GM10266 (cell line): Measurements from ENCODE around the gene KDM2A.
"Not testable (repeated sequence)": the region's sequence is repeated elsewhere in the genome, so short reads cannot be mapped to it uniquely, and the experiment has no call there.

Experiments
- DNase-seq: peaks from one replicate; pipeline ENCODE4 v3.0.0; 2012; ENCODE audit errors: extremely low spot score
- CTCF ChIP-seq: IDR thresholded peaks from 2 replicates; pipeline ENCODE4 v1.5.1; 2012; ENCODE audit warnings: mild to moderate bottlenecking, low read depth; ENCODE audit not compliant: control insufficient read depth, insufficient read depth; ENCODE audit errors: missing control alignments

Gene KDM2A

GRCh38 chr11:67177399-67178281, 58.6 kb downstream of the KDM2A start:
- no peak for TF ChIP-seq CTCF
- DNase-seq = no peak

- no peak for TF ChIP-seq CTCF
Observed at GRCh38 chr11:67178421-67178820, 59.4 kb downstream of the KDM2A start.

GRCh38 chr11:67178878-67179277, 59.8 kb downstream of the KDM2A start:
- TF ChIP-seq CTCF = no peak
- DNase-seq = no peak

More at GRCh38 chr11:67178421-67178820, 59.4 kb downstream of the KDM2A start:
- DNase-seq = no peak

GRCh38 chr11:67179892-67180490, 60.9 kb downstream of the KDM2A start:
- DNase-seq = no peak

GRCh38 chr11:67194096-67194495, 75.0 kb downstream of the KDM2A start:
- no peak for DNase-seq
- no peak for TF ChIP-seq CTCF

More at GRCh38 chr11:67179892-67180490, 60.9 kb downstream of the KDM2A start:
- no peak for TF ChIP-seq CTCF

- no peak for TF ChIP-seq CTCF
- DNase-seq = no peak
Observed at GRCh38 chr11:67195971-67196456, 77.0 kb downstream of the KDM2A start.

GRCh38 chr11:67197606-67198005, 78.5 kb downstream of the KDM2A start:
- no peak for TF ChIP-seq CTCF
- no peak for DNase-seq

GRCh38 chr11:67198781-67199180, 79.7 kb downstream of the KDM2A start:
- DNase-seq = not testable (repeated sequence)
